SK-N-SH (cell line): ENCODE measurements around the gene NOTCH2.
"Not testable (repeated sequence)": the region's sequence is repeated elsewhere in the genome, so short reads cannot be mapped to it uniquely, and the experiment has no call there.

Experiments used
- CTCF ChIP-seq: fragments of 200-600 bp; sonication (generic); IDR thresholded peaks from 2 replicates; pipeline ENCODE4 v1.6.1; 2017; ENCODE audit warnings: antibody characterized with exemption, mild to moderate bottlenecking, moderate library complexity
- EP300 ChIP-seq, 2 experiments: IDR thresholded peaks; 2 replicates each; pipeline versions ENCODE4 v1.4.0 to v1.6.1; 2012; ENCODE audit warnings: borderline replicate concordance in 1 of 2, low read depth in 1 of 2, low read length in 1 of 2
- NFIC ChIP-seq: IDR thresholded peaks from 2 replicates; pipeline ENCODE4 v1.4.0; 2012; ENCODE audit warnings: borderline replicate concordance
- POLR2AphosphoS5 ChIP-seq: IDR thresholded peaks from 2 replicates; pipeline ENCODE4 v1.6.1; 2012; ENCODE audit warnings: low read depth, low read length
- SIN3A ChIP-seq: IDR thresholded peaks from 2 replicates; pipeline ENCODE4 v1.6.1; 2012; ENCODE audit warnings: low read depth, mild to moderate bottlenecking, low read length, moderate library complexity, borderline replicate concordance
- TF ChIP-seq, protein P1 (sequence below): fragments of 150-350 bp; IDR thresholded peaks from 2 replicates; pipeline ENCODE4 v1.6.1; 2016; ENCODE audit warnings: mild to moderate bottlenecking, low read depth, low read length

DNA sequence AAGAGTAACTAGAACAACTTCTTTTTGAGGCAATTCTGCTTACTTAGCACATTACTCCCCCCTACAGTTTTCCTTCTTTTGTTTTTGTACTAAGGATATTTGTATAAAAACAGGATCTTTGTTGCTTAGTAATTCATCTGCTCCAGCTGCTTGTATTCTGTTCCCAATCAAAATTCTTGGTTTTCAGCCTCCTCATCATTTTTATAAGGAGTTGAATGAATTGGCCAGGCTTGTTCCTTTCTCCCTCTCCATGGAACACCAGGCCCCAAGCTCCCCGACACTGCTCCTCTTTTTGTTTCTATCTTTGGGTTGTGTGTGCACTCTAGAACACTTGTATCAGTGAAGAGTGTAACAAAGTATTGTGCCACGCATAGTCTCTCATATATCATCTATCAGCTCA lies 73.5 kb downstream of the NOTCH2 start:
- not testable (repeated sequence) for TF ChIP-seq EP300 (IDR thresholded peaks at IDR 0.05; ENCODE audit: borderline replicate concordance in 1 of 2, low read depth in 1 of 2, low read length in 1 of 2); CTCF; NFIC; SIN3A; POLR2AphosphoS5
- TF ChIP-seq, protein P1, sequence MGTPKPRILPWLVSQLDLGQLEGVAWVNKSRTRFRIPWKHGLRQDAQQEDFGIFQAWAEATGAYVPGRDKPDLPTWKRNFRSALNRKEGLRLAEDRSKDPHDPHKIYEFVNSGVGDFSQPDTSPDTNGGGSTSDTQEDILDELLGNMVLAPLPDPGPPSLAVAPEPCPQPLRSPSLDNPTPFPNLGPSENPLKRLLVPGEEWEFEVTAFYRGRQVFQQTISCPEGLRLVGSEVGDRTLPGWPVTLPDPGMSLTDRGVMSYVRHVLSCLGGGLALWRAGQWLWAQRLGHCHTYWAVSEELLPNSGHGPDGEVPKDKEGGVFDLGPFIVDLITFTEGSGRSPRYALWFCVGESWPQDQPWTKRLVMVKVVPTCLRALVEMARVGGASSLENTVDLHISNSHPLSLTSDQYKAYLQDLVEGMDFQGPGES = not testable (repeated sequence)
